Measurements from ENCODE around the gene GDPD3. TPM values are rescaled to one million over a fixed set of nuclear protein-coding genes. Genes with fewer than 3 reads are reported as not detected.

GDPD3 gene
- total and polyA plus RNA-seq, 2 of the 13 experiments (the other 11 are each of a cell fraction or from before 2014, with no cell fraction given) = 18.7 to 20.6 TPM

GRCh38 chr16:30054959-30055553 lies 58.3 kb downstream of the GDPD3 start (continued):
- TF ChIP-seq ARID4A (CRISPR knock-in tag; IDR thresholded peaks at IDR 0.05; ENCODE audit: borderline replicate concordance) = no peak; the same call in 1 of the 2 replicates
- peak; percentile 63; the same call in 1 of the 2 replicates for TF ChIP-seq THAP9 (CRISPR knock-in tag; IDR thresholded peaks at IDR 0.05; ENCODE audit: borderline replicate concordance)
- peak; percentile 85; the same call in 1 of the 2 replicates for TF ChIP-seq ZNF274 (CRISPR knock-in tag; IDR thresholded peaks at IDR 0.05)
- peak; percentile 26; the same call in 1 of the 2 replicates for TF ChIP-seq ZNF720 (CRISPR knock-in tag; IDR thresholded peaks at IDR 0.05)
- TF ChIP-seq HDAC2 (CRISPR knock-in tag; IDR thresholded peaks at IDR 0.05) = 0 out of 2 replicates have a peak, but pooled peaks have one; percentile 16
- TF ChIP-seq PHF5A (CRISPR knock-in tag; IDR thresholded peaks at IDR 0.05; ENCODE audit: low read depth, unreplicated experiment) = peak; percentile 57
- TF ChIP-seq RAD21 (CRISPR knock-in tag; IDR thresholded peaks at IDR 0.05) = peak; percentile 81
- TF ChIP-seq CHCHD3 (CRISPR knock-in tag; IDR thresholded peaks at IDR 0.05) = no peak
- TF ChIP-seq YEATS2 (CRISPR knock-in tag; IDR thresholded peaks at IDR 0.05; ENCODE audit: borderline replicate concordance) = peak; percentile 48; the same call in 1 of the 2 replicates
- TF ChIP-seq ZMYM4 (CRISPR knock-in tag; IDR thresholded peaks at IDR 0.05) = peak; percentile 26; the same call in 1 of the 2 replicates
- TF ChIP-seq KLF13 (CRISPR knock-in tag; IDR thresholded peaks at IDR 0.05) = 0 out of 2 replicates have a peak, but pooled peaks have one; percentile 21
- TF ChIP-seq KAT8 (CRISPR knock-in tag; IDR thresholded peaks at IDR 0.05) = peak; percentile 40; the same call in 1 of the 2 replicates
- peak; percentile 60; the same call in 1 of the 2 replicates for TF ChIP-seq AHR (CRISPR knock-in tag; IDR thresholded peaks at IDR 0.05)
- no peak for TF ChIP-seq ZNF576 (CRISPR knock-in tag; IDR thresholded peaks at IDR 0.05)
- TF ChIP-seq IKZF4 (CRISPR knock-in tag; IDR thresholded peaks at IDR 0.05; ENCODE audit: borderline replicate concordance, low read depth, not compliant biosample characterization) = peak; percentile 33
- TF ChIP-seq RFX5 (IDR thresholded peaks at IDR 0.05; ENCODE audit: low read depth, low read length) = peak; percentile 53; the same call in 1 of the 2 replicates
- TF ChIP-seq SOX5 (CRISPR knock-in tag; IDR thresholded peaks at IDR 0.05; ENCODE audit: borderline replicate concordance) = 0 out of 2 replicates have a peak, but pooled peaks have one; percentile 24
- TF ChIP-seq BCL3 (CRISPR knock-in tag; IDR thresholded peaks at IDR 0.05) = 0 out of 2 replicates have a peak, but pooled peaks have one; percentile 43
- TF ChIP-seq PHF8 (CRISPR knock-in tag; IDR thresholded peaks at IDR 0.05) = 0 out of 2 replicates have a peak, but pooled peaks have one; percentile 20
- TF ChIP-seq ZNF136 (CRISPR knock-in tag; IDR thresholded peaks at IDR 0.05; ENCODE audit: low read depth) = 0 out of 2 replicates have a peak, but pooled peaks have one; percentile 44

All from HepG2 (cell line).